ENCODE results near the gene PCNX4.

Gene PCNX4

DNA sequence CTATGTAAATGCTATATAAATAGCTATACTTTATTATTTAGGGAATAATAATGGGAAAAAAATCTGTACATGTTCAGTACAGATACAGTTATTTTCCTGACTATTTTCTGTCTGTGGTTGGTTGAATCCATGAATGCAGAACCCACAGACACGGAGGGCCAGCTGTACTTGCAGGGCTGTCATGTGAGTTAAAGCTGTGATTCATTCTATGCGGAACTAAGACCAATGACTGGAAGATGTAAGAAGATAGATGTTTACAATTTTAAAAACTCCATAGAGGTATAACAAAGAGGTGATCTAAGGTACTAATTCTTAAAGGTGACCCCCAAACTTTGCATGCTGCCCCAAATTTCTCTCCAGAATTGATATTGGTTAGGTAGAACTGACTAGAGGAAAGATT is 14.6 kb downstream of the PCNX4 start:
- DNase-seq, result no peak

DNA sequence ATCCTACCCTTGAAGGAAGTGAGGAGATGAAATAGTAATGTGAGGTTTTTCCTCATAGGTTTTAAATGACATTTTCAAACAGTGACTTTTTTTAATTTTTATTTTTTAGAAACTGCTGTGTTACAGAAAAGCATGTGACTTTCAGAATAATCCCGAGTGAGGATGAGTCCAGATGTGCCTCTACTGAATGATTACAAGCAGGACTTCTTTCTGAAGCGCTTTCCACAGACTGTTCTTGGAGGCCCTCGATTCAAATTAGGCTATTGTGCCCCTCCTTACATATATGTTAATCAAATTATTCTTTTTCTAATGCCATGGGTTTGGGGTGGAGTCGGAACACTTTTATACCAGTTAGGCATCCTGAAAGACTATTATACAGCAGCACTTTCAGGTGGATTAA is 15.8 kb downstream of the PCNX4 start:
- DNase-seq, result no peak

DNA sequence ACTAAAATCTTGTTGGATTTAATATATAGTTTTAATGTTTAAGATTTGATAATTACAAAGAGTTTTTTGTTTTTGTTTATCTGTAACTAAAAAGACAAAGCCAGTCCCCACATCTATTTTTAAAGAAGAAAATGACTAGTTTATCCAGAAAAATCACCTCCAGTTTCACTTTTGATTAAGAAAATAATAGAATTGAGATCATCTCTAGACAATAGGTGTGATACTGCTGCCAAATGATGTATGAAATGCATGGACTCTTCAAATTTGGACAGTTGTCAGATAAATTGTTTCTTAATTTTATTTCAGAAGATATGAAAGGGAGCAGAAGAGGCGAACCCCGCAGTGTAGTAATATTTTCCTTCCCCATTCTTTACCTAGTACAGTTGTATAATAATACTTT is 20.0 kb downstream of the PCNX4 start:
- DNase-seq, result no peak

DNA sequence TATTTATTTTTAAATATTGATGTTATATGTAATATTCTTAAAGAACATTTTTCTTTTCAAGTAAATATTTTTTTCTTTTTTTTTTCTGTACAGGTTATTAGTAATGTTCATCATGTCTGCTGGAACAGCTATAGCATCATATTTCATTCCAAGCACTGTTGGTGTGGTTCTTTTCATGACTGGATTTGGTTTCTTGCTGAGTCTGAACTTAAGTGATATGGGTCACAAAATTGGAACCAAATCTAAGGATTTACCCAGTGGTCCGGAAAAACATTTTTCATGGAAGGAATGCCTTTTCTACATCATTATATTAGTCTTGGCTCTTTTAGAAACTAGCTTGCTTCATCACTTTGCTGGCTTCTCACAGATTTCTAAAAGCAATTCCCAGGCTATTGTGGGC is 23.2 kb downstream of the PCNX4 start:
- DNase-seq, result no peak

DNA sequence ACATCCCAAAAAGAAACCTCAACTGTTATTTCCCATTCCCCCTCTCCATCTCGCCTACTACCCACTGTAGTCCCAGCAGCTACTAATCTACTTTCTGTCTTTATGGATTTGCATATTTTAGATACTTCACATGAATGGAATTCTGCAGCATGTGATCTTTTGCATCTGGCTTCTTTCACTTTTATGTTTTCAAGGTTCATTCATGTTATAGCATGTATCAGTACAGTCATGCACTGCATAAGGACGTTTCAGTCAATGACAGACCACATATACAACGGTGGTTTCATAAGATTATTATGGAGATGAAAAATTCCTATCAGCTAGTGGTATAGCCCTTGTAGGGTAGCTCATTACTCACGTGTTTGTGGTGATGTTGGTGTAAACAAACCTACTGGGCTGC is 24.5 kb downstream of the PCNX4 start:
- no peak for DNase-seq

DNA sequence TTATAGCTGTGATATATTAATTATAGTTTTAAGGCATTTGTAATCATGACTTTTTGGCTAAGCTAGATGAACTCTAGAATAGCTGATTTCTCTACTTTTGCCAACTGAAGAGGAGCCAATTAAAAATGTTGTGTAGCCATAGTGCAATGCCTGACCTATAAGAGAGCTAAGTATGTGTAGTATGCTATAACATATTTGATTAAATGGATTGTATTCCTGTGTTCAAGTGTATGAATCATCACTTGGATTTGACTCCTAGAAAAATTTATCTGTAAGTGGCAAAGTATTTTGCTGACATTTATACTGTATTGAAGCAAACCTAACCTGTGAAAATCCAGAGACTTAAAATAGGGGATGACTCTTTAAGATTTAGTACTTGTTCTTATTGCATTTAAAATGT is 34.2 kb downstream of the PCNX4 start:
- DNase-seq, result no peak

DNA sequence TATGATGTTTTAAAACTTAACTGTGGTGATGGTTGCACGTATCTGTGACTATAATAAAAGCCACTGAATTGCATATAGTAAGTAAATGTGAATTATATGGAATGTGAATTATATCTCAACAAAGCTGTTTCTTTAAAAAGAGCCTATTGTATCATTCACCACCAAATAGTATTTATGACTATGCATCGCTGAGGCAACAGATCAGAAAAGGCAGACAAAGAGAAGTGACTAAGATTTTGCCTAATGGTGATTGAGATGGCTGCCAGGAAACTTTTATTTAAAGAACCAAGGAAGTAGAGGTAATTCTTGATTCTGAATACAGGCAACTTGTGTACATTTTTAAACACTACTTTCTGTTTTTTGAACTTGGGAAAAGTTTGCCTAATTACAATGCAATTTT is 41.8 kb downstream of the PCNX4 start:
- DNase-seq, result no peak

DNA sequence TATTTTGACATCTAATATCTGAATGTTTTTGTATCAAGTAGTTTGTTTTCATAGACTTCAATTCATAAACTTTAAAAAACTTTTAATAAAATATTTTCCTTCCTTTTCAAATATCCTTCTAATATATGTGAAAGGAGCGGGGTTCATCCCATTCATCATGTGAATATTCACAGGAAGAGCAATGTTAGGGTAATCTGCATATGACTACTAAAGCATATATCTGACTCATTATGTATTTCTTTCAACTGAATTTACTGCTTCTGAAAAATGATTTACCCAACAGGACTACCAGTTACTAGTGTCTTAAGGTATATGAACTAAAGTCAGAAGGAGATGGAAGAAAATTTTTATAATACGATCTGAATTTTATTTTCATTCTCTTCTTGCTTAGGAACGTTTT is 43.0 kb downstream of the PCNX4 start:
- DNase-seq, result no peak

DNA sequence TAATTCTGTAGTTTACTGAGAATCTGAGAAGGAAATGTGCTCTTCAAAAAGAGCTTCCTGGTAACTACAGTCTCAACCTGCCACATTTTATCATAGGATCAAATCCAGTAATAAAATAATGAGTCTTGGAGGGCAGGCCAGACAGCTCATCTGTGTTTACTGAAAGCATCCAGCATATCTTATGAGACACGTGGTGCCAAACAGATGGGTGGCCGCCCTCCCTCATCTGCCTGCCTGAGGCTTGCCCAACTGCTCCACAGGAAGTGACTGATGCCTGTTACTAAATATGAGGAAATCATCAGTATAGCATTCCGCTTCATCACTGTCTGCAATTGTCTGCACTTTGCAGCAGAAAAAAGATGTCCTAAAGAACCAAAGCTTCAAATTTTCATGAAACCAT is 60.0 kb downstream of the PCNX4 start:
- DNase-seq, result no peak

DNA sequence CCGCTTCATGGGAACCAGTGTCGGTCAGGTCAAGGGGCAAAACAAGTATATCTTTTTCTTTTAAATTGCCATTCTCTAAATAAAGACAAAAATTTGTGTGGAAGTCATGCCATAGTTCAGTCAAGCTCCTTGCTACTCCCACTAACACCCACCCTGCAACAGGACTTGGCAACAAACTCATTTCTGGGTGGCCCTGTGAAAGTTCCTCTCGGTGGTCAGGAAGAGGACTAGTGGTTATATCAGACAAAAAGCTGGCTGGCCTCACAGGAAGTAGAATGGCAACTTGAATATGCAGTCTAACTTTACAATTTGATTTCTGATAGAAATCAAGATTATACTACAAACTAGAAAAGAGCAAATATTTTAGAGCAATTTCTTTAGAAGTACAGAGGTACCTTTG is 62.3 kb downstream of the PCNX4 start:
- no peak for DNase-seq

DNA sequence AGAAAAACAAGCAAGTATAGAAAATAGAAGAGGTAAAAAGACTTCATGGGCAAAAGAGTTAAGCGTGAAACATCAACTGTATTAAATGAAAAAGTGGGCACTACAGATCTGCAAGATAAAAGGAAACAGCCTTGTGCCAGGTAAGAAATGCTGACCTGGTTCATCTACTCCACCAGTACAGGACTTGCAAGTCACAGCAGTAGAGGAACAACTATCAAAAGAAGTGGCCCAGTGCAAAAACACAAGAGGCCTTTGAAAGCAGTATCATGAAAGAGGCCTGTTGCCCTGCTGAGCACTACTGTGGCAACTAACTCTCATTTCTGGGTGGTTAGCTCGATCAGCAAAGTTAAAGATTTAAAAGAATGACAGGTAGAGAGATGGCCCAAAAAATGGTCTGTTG is 62.9 kb downstream of the PCNX4 start:
- no peak for DNase-seq

DNA sequence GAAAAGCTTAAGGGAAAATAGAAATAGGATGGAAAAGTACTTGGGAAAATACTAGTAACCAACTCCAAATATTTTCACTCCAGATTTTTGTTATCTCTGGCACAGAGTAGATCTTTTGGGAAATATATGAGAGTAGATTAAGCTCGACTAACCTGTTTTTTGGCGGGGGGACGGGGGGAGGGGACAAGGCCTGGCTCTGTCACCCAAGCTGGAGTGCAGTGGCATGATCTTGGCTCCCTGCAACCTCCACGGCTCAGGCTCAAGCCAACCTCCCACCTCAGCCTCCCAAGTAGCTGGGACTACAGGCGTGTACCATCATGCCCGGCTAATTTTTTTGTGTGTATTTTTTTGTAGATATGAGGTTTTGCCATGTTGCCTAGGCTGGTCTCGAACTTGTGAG is 68.7 kb downstream of the PCNX4 start:
- no peak for DNase-seq

DNA sequence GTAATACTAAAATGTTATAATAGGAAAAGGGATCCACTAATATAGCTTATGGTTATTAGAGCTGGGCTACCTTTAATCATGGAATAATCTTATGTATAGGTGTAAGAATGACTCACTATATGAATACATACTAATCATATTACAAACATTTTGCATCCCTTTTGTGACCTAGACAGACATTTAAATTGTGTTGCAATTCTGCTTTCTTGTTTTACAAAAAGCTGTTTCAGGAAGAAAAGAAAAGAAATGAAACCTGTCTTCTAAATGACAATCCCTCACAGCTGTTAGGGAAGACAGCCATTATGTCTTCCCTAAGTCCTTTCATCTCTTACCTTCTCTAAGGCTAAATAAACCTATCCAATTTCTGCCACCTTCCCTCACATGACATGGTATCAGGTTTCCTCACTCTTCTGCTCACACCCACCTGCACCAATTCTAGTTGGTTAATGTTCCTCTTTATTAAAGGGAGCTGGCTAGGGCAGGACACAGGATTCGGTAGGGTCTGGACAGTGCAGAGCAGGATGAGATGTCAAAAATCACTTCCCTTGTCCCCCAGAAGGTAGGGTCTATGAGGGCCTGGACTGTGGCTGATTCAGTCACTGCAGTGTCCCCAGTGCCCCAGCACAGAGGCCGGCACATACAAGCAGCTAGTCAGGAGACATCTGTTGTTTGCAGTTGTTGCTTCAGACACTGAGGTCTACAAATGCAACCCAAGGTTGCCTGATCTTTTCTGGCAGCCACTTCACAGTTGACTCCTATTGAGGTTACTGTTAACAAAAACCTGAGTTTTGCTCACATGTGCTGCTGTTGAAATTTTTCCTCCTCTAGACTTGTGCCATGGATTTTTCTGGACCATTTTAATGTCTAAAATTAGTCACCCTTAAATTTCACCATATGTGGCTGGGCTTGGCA is 69.7 kb downstream of the PCNX4 start:
- peak; percentile 58 for DNase-seq

DNA sequence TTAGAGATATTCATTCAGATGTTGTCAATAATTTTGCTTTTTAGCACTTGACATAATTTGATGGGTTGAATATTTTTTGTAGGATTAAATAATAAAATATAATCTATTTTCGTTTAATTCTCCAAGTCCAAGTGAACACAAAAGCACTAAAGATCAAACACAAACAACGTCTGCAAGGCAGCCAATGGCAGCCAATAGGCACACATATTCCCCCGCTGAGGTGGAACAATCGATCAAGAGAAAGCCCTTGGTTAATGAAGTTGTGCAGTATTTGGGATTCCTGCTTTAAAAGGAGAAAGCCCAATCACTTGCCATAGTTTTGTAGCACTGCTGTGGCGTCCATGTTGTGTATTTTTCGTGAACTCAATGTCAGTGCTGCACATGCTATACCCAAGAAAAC is 72.0 kb downstream of the PCNX4 start:
- peak; percentile 26 for DNase-seq

DNA sequence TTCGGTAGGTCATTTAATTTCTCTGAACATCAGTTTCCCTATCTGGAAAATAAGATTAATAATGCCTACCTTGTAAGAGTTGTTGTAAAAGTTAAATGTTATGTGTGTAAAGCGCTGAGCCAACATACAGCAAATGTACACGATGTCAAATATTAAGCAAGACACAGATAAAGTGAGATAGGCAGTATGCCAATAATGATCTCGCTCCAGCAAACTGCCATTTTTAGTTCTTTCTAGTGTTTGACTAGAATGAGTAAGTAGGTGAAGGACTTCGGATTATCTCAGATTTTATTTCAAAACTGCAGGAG is 72.6 kb downstream of the PCNX4 start:
- DNase-seq, result no peak

DNA sequence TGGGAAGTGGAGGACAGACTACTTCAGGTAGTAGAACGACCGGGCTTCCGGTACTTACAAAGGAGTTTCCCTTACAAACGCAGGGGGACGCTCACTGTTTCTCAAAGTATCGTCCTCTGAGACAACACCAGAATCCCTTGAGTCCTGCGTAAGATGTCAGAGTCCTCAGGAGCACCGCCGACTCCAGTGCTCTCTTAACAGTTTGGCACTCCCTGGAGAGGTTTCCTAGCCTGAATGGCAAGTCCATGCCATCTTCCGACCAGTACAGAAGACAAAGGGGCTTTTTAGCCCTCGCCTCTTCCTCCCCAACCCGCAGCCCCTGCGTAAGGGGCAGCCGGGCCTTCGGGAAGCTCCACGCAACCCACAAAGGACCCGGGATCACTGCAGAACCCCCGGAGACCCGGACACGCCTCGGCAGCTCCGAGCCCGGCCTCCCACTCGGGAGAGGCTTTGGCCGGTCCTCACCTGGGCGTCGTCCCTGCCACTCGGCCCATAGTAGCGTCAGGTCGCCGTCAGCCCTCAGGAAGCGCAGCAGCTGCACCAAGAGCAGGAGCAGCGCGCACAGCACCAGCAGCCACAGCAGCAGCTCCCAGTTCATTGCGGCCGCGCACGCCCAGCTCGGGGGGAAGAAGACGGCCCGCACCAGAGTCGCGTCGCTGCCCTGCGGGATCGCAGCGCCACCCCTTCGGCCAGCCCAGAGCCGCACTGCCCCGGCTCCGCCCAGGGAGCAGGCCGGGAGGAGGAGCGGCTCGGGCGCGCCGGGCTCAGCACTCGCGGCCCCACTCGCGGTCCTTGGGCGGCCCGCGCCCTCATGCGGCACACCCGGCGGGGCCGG is 73.2 kb downstream of the PCNX4 start, which contains the start of gene DHRS7:
DHRS7 (minus strand) TSS at position 687 of the 835 bp plus-strand sequence; CDS start at position 598, 89 bp downstream.
- peak; percentile 84 for DNase-seq

DNA sequence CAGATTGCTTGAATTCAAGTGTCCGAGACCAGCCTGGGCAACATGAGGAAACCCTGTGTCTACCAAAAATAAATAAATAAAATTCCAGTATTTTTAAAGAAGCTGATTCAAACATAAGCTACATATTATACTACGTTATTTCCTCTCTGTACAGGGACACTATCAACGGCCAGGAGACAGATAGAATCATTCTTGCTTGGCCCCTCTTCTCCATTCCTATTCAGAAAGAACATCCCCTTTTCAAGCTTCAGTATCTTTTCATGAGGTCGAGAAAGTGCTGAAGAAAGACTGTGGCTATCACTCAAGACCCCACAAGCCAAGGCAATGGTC is 73.8 kb downstream of the PCNX4 start:
- DNase-seq, result no peak

DNA sequence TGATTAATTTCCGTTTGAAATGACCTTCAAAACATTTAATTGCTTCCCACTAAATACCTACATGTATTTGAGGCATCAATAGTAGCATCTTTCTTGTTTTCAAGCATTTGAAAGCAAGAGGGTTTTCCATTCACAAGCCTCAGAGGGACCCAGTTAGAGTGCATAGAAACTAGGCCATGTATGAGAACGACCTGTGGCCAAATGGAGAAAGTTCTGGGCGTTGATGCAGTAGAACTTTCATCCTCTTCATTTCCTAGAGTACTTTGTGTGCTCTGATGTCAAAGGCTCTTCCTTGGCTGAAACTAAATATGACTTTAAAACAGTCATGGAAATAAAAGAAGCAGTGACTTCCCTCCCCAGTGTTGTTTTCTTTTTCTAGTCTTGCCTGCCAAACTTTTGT is 74.4 kb downstream of the PCNX4 start:
- peak; percentile 39 for DNase-seq

DNA sequence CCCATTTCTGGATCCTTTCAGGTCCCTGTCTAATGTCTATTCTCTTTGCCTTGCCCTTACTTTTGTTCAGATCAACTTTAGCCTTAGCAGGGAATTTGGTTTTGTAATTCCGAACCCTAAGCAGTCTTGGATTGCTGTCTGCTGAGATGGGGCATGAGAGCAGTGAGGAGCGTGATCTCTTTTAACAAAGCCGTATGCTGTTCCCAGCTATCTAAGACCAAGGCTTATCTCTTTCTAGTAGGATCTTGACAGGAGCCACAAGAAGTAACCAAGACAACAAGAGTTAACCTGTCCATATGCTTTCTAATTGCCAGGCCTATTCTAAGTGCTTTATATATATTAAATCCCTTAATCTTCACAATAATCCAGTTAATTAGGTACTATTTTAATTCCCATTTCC is 78.0 kb downstream of the PCNX4 start:
- no peak for DNase-seq

DNA sequence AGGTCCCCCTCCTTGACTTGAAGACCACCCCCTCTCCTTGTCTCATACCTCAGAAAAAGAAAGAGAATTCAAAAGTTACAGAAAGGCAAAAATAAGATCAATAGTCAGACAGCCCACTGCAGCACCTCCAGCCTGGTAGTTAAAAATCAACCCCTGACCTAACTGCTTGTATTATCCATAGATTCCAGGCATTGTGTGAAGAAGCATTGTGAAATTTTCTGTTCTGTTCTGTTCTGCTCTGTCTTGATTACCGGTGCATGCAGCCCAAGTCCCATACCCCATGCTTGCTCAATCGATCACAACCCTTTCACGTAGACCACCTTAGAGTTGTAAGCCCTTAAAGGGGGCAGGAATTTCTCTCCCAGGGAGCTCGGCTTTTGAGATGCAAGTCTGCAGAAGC is 79.2 kb downstream of the PCNX4 start:
- DNase-seq, result no peak

DNA sequence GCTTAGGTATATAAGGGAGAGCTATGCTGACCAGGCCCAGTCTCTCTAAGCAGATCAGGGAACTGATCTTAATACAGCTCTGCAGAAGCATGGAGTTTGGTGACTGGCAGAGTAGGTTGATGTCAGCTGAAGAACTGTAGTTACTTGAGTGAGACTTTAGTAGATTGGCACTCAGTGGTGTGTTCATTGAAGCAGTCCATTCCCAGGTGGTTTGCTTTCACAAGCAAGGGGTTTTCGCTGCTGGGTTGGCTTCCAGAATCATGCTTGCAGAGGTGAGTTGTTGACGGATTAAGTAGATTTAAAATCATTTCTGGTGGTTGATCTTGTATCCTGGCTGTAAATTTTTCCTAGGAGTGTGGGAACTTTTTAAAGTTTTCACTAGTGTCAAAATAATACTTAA is 80.0 kb downstream of the PCNX4 start:
- DNase-seq, result no peak

DNA sequence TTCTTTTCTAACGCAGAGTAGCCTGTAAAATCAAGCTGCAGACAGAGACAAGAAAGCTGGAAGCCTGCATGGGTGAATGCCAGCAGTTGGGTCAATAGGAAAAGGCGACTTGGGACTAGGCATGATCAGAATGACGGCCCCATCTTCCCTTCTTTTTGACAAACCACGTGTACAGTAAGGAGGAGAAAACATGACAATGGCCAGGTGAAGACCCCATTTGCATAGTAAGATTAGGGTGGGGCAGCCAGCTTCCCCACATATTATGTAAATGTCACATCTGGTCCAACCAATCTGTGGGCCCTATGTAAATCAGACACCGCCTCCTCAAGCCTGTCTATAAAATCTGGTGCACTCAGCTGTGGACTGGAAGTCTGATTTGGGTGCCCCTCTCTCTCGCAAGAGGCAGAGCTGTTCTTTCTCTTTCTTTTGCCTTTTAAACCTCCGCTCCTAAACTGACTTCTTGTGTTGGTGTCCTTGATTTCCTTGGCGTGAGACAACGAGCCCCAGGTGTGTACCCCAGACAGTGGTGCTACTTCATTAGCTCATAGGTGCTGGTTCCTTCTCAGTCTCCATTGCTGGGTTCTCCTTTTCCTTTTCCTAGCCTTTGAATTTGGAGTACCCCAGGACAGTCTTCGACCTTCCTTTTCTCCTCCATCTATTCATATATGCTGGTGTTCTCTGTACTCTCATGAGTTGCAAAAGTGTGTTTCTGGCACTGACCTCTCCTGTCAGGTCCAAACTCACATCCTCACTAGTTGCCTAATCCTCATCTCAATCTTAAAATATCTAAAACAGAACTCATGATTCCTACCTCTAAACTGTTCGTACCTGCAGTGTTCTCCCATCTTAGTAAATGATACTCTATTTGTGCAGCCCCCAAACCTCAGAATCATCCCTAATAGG is 82.9 kb downstream of the PCNX4 start:
- no peak for DNase-seq

DNA sequence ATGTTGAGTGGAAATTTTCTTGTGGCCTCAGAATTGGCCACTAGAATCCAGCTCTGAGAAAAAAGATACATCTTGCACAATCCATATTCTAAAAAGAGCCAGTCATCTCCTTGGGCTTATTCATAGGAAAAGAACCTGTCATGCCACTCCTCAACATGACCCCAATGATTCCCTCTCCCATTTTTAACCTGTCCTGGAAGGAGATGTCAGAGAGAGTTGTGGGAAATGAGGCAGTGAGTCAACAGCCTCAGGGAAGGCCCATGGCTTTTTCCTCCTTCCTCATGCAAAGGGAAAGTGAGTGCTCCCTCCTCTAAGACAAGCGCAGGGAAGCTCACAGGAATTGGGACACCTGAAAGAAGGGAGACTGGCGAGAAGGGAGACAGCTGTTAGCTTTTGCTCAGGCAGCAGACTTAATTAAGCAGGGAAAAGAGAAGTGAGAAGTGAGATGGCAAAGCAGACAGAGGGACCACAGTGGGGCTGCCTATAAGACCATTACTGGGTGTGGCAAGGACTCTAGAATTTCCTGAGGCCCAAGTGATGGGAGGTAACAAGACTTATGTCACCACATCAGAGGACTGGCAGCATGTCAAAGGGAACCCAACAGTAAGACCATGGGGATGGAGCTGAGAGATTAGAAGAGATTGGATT is 83.7 kb downstream of the PCNX4 start:
- no peak for DNase-seq

Data from NCI-H1092 treated with DMSO at 0.1 percent for 48 hours (cell line).